Measurements from ENCODE around the gene CAMK2A. TPM values are rescaled to one million over a fixed set of nuclear protein-coding genes. Genes with fewer than 3 reads are reported as not detected.

Gene CAMK2A
- total and polyA plus RNA-seq, 4 donors = under 0.01 TPM; not detected in 3

- TF ChIP-seq ZBTB33 (IDR thresholded peaks at IDR 0.05) = no peak
- TF ChIP-seq YY1 (IDR thresholded peaks at IDR 0.05) = no peak
These were observed 18.3 kb downstream of the CAMK2A start (continued) for GRCh38 chr5:150271296-150271692.

GRCh38 chr5:150270541-150271295 is 18.9 kb downstream of the CAMK2A start:
- no peak overlapping the region for H3K9ac ChIP-seq (ENCODE audit: low read depth in 1 of 2, low read length in 2 of 2)
- no peak for DNase-seq (ENCODE audit: low spot score)
- H3K27ac ChIP-seq (ENCODE audit: low read depth in 1 of 2, low read length in 2 of 2) = no peak overlapping the region
- H3K4me3 ChIP-seq (ENCODE audit: low read depth in 1 of 3, low read length in 3 of 3) = no peak overlapping the region
- no peaks in the 10 kb centered on the region for H3K36me3 ChIP-seq (ENCODE audit: control insufficient read depth in 4 of 4, insufficient read depth in 3 of 4, low read depth in 1 of 4, low read length in 3 of 4)
- 70% methylated on average over 12 of the region's 12 CpGs for WGBS
- no peak for TF ChIP-seq RXRA (IDR thresholded peaks at IDR 0.05)
- TF ChIP-seq ZBTB33 (IDR thresholded peaks at IDR 0.05) = no peak
- TF ChIP-seq TAF1 (conservative IDR thresholded peaks at IDR 0.05) = no peak
- no peak for TF ChIP-seq ATF3 (IDR thresholded peaks at IDR 0.05)
- TF ChIP-seq FOXA1 (IDR thresholded peaks at IDR 0.05) = no peak
- TF ChIP-seq GABPA (IDR thresholded peaks at IDR 0.05 in 1 of 2, conservative IDR thresholded peaks at IDR 0.05 in 1 of 2) = no peak
- TF ChIP-seq HNF4G (IDR thresholded peaks at IDR 0.05) = no peak
- TF ChIP-seq RAD21 (IDR thresholded peaks at IDR 0.05) = no peak
- TF ChIP-seq, protein P1, sequence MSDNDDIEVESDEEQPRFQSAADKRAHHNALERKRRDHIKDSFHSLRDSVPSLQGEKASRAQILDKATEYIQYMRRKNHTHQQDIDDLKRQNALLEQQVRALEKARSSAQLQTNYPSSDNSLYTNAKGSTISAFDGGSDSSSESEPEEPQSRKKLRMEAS (IDR thresholded peaks at IDR 0.05) = no peak
- TF ChIP-seq FOXA2 (IDR thresholded peaks at IDR 0.05) = no peak
- no peak for TF ChIP-seq SP1 (IDR thresholded peaks at IDR 0.05)
- no peak for TF ChIP-seq EGR1 (IDR thresholded peaks at IDR 0.05; ENCODE audit: low read depth in 2 of 2)
- TF ChIP-seq NR2F2 (IDR thresholded peaks at IDR 0.05) = no peak
- no peak for TF ChIP-seq YY1 (IDR thresholded peaks at IDR 0.05)
- TF ChIP-seq, protein P2, sequence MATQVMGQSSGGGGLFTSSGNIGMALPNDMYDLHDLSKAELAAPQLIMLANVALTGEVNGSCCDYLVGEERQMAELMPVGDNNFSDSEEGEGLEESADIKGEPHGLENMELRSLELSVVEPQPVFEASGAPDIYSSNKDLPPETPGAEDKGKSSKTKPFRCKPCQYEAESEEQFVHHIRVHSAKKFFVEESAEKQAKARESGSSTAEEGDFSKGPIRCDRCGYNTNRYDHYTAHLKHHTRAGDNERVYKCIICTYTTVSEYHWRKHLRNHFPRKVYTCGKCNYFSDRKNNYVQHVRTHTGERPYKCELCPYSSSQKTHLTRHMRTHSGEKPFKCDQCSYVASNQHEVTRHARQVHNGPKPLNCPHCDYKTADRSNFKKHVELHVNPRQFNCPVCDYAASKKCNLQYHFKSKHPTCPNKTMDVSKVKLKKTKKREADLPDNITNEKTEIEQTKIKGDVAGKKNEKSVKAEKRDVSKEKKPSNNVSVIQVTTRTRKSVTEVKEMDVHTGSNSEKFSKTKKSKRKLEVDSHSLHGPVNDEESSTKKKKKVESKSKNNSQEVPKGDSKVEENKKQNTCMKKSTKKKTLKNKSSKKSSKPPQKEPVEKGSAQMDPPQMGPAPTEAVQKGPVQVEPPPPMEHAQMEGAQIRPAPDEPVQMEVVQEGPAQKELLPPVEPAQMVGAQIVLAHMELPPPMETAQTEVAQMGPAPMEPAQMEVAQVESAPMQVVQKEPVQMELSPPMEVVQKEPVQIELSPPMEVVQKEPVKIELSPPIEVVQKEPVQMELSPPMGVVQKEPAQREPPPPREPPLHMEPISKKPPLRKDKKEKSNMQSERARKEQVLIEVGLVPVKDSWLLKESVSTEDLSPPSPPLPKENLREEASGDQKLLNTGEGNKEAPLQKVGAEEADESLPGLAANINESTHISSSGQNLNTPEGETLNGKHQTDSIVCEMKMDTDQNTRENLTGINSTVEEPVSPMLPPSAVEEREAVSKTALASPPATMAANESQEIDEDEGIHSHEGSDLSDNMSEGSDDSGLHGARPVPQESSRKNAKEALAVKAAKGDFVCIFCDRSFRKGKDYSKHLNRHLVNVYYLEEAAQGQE (IDR thresholded peaks at IDR 0.05) = no peak
- TF ChIP-seq CTCF (IDR thresholded peaks at IDR 0.05; ENCODE audit: low read depth, low read length, missing input control) = no peak
- no peak for TF ChIP-seq HNF4A (conservative IDR thresholded peaks at IDR 0.05)
- no peak for TF ChIP-seq JUND (IDR thresholded peaks at IDR 0.05)
- no peaks in the 10 kb centered on the region for H3K27me3 ChIP-seq (ENCODE audit: control insufficient read depth in 4 of 4, insufficient read depth in 4 of 4, low read length in 3 of 4)
- H3K9me3 ChIP-seq (ENCODE audit: control insufficient read depth in 4 of 4, low read length in 3 of 4) = no peaks in the 10 kb centered on the region
- H3K4me1 ChIP-seq (ENCODE audit: control insufficient read depth in 4 of 4, insufficient read depth in 4 of 4, low read length in 3 of 4) = peaks cover 6 to 15% (median 11%) of the 10 kb centered on the region in 4 donors
